Coronary artery (tissue), 2 donors: ENCODE data around the gene DLX3.

Experiments used
- DNase-seq: peaks from one replicate; pipeline ENCODE4 v3.0.0-alpha.2; 2017; ENCODE audit warnings: low spot score
- H3K27ac ChIP-seq, 2 donors: fragments of 200-600 bp; sonication (generic); one replicate each; pipeline ENCODE4 v1.5.1; 2016 to 2019
- H3K4me3 ChIP-seq: fragments of 200-600 bp; sonication (generic); 2 replicates; pipeline ENCODE4 v1.5.1; 2016; ENCODE audit warnings: mild to moderate bottlenecking, moderate library complexity
- CTCF ChIP-seq: fragments of 200-600 bp; sonication (generic); IDR thresholded peaks from one replicate; pipeline ENCODE4 v1.5.1; 2019; ENCODE audit warnings: antibody characterized with exemption

The DLX3 gene

GRCh38 chr17:49972486-49973270 lies 22.3 kb downstream of the DLX3 start:
- no peak for DNase-seq
- TF ChIP-seq CTCF = no peak
- no peak overlapping the region for H3K27ac ChIP-seq
- H3K4me3 ChIP-seq = peak overlapping the region; percentile 52

- Histone ChIP-seq H3K4me3 (peak overlapping the region; percentile 52), H3K27ac (no peak overlapping the region)
- no peak for TF ChIP-seq CTCF
- no peak for DNase-seq
These were observed 23.1 kb downstream of the DLX3 start for GRCh38 chr17:49971848-49972485.

GRCh38 chr17:49971199-49971847 lies 23.7 kb downstream of the DLX3 start:
- no peak overlapping the region for H3K27ac ChIP-seq
- H3K4me3 ChIP-seq = peak overlapping the region; percentile 52
- no peak for TF ChIP-seq CTCF
- DNase-seq = no peak

- TF ChIP-seq CTCF = no peak
- no peak overlapping the region for H3K4me3 ChIP-seq
- no peak overlapping the region for H3K27ac ChIP-seq
- no peak for DNase-seq
These were observed 24.5 kb downstream of the DLX3 start for GRCh38 chr17:49970498-49970897.

GRCh38 chr17:49969795-49970389 lies 25.1 kb downstream of the DLX3 start:
- Histone ChIP-seq H3K4me3 (peak overlapping the region; percentile 71), H3K27ac (no peak overlapping the region)
- DNase-seq = no peak
- TF ChIP-seq CTCF = no peak

GRCh38 chr17:49969134-49969759 lies 25.8 kb downstream of the DLX3 start, which contains the start of gene DLX4:
Gene DLX4 (plus strand): TSS chr17:49969190. CDS start chr17:49969469, 279 bp downstream.
- no peak for DNase-seq
- no peak within 1 kb of the TSS for H3K27ac ChIP-seq
- H3K4me3 ChIP-seq = peak within 1 kb of the TSS; percentile 71
- TF ChIP-seq CTCF = no peak
